ENCODE data around the gene CAPG. TPM values are rescaled to one million over a fixed set of nuclear protein-coding genes. Genes with fewer than 3 reads are reported as not detected.

The CAPG gene
- total RNA-seq, 1 donor from 2014 or later = 61.1 TPM

DNA sequence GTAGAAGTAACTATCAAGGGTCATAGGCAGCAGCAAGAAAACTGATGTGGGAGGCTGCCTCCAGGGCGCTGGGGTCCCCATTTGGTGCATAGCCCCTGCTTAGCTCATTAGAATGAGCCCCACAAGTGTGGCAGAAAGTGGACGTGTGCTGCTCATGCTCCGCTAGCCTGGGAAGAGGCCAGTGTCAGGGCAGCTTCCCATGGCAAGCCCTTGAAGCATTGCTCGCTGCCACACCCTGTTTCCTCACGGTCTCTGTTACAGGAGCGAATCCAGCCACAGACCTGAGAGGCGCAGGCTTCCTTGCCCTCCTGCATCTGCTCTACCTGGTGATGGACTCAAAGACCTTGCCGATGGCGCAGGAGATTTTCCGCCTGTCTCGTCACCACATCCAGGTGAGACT is 33.1 kb downstream of the CAPG start:
- TF ChIP-seq, protein P1, sequence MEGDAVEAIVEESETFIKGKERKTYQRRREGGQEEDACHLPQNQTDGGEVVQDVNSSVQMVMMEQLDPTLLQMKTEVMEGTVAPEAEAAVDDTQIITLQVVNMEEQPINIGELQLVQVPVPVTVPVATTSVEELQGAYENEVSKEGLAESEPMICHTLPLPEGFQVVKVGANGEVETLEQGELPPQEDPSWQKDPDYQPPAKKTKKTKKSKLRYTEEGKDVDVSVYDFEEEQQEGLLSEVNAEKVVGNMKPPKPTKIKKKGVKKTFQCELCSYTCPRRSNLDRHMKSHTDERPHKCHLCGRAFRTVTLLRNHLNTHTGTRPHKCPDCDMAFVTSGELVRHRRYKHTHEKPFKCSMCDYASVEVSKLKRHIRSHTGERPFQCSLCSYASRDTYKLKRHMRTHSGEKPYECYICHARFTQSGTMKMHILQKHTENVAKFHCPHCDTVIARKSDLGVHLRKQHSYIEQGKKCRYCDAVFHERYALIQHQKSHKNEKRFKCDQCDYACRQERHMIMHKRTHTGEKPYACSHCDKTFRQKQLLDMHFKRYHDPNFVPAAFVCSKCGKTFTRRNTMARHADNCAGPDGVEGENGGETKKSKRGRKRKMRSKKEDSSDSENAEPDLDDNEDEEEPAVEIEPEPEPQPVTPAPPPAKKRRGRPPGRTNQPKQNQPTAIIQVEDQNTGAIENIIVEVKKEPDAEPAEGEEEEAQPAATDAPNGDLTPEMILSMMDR (conservative IDR thresholded peaks at IDR 0.05) = no peak
- H3K4me1 Mint-ChIP-seq (ENCODE audit: unreplicated experiment) = peaks cover 8% of the 10 kb centered on the region
- H3K9me3 Mint-ChIP-seq = no peaks in the 10 kb centered on the region
- peak overlapping the region; percentile 25 for H3K4me3 Mint-ChIP-seq
- H3K27me3 Mint-ChIP-seq = no peaks in the 10 kb centered on the region
- DNase-seq (ENCODE audit: extremely low spot score, unreplicated experiment) = no peak
- H3K36me3 Mint-ChIP-seq = peaks cover 39% of the 10 kb centered on the region
- H3K27ac Mint-ChIP-seq = no peak overlapping the region

DNA sequence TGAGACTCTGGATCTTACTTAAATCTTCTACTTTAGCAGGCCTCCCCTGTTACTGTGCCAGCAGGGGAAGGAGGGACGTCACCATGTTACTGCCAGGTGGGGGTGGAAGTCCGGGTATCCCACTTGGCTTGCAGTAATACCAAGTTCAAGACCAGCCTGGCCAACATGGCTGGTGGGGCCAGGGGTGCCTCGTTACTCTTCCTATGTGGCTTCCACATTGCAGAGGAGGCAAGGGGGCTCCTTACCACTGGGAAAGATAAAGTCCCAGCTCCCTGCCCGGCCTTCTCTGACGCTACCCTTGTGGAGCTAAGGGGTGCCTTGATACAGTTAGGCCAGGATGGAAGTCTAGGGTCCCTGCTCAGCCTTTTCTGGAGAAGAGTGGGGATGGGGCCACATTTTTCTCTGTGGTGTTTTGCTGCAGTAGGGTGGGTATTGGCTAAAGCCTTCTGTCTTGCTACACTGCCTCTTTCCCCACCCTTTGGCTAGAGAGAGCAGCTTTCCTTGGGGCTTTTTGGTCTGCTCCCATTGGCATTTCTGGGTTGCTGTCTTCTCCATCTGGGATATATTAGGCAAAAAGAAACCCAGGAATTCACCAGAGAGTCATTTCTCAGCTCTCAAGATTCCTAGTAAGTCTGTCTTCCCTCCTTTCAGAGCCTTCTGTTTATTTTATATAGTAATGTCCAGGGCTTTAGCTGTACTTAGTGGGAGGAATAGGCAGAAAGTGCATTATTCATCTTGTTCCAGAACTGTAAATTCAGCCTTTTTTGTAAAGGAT is 33.7 kb downstream of the CAPG start:
- Mint-ChIP-seq H3K36me3 (peaks cover 38% of the 10 kb centered on the region), H3K27ac (no peak overlapping the region), H3K9me3 (no peaks in the 10 kb centered on the region), H3K4me1 (ENCODE audit: unreplicated experiment) (peaks cover 8% of the 10 kb centered on the region), H3K4me3 (peak overlapping the region; percentile 25), H3K27me3 (no peaks in the 10 kb centered on the region)
- DNase-seq (ENCODE audit: extremely low spot score, unreplicated experiment) = no peak
- TF ChIP-seq, protein P1 (conservative IDR thresholded peaks at IDR 0.05) = no peak

DNA sequence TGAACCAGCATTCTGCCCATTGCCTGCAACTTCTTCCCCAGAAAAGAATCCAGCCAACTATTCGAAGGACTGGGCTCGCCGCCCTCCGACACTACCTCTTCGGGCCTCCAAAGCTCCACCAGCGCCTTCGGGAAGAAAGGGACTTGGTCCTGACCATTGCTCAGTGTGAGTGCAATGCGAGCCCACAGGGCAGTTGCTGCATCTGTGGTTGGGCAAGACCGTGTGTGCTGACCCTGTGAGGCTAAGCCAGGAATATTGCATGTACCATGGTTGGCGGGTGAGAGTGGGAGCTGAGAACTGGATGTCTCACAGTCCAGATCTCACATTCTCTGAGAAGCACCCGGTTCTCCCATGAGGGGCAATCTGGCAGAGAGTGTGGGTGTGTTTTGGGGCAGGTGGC is 39.1 kb downstream of the CAPG start:
- no peak for DNase-seq (ENCODE audit: extremely low spot score, unreplicated experiment)
- Mint-ChIP-seq H3K4me1 (ENCODE audit: unreplicated experiment) (no peaks in the 10 kb centered on the region), H3K27ac (no peak overlapping the region), H3K9me3 (no peaks in the 10 kb centered on the region), H3K4me3 (no peak overlapping the region), H3K27me3 (no peaks in the 10 kb centered on the region), H3K36me3 (peaks cover 16% of the 10 kb centered on the region)
- TF ChIP-seq, protein P1 (conservative IDR thresholded peaks at IDR 0.05) = no peak

DNA sequence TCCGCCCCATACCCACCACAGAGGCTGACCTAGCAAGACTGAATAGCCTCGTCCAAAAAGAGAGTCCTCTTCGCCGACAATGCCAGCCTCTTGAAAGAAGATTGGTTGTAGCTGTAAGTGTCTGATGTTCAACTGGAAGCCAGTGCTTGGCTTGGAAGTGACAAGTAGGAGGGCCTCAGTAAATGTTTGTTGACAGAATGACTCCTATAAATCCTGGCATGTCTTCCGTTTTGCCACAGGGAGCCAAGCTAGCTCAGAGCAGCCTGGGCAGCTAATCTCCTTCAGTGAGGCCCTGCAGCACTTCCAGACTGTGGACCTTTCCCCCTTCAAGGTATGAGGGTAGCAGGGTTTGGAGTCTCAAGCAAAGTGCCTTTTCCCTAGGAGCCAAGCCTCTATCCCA is 40.7 kb downstream of the CAPG start:
- TF ChIP-seq, protein P1 (conservative IDR thresholded peaks at IDR 0.05) = no peak
- Mint-ChIP-seq H3K9me3 (no peaks in the 10 kb centered on the region), H3K27me3 (no peaks in the 10 kb centered on the region), H3K36me3 (peaks cover 8% of the 10 kb centered on the region), H3K27ac (no peak overlapping the region), H3K4me3 (no peak overlapping the region), H3K4me1 (ENCODE audit: unreplicated experiment) (no peaks in the 10 kb centered on the region)
- no peak for DNase-seq (ENCODE audit: extremely low spot score, unreplicated experiment)

DNA sequence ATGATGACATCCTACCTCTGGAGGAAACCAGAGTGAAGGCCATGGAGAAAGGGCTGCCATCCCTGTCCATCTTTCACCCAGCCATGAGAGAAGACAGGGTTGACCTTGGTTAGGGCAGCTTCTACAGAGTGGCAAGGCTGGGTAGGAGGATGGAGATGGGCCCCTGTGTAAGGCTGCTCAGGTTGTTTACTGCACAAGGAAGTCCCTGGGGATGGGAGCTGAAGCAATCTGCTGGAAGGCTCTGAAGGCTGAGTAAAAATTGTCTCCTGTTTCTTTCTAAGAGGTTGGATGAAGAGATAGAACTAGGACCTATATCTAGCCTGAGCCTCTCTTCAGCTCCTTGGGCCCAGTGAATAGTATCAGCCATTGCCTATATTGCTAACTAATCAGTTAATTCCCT is 41.2 kb downstream of the CAPG start:
- Mint-ChIP-seq H3K4me1 (ENCODE audit: unreplicated experiment) (no peaks in the 10 kb centered on the region), H3K4me3 (no peak overlapping the region), H3K36me3 (peaks cover 8% of the 10 kb centered on the region), H3K27me3 (no peaks in the 10 kb centered on the region), H3K27ac (no peak overlapping the region), H3K9me3 (no peaks in the 10 kb centered on the region)
- TF ChIP-seq, protein P1 (conservative IDR thresholded peaks at IDR 0.05) = no peak
- DNase-seq (ENCODE audit: extremely low spot score, unreplicated experiment) = no peak

Measured in type B pancreatic cell (in vitro differentiated cells).